ENCODE data around the gene ZMYND8.
"Not testable (repeated sequence)": the region's sequence is repeated elsewhere in the genome, so short reads cannot be mapped to it uniquely, and the experiment has no call there.

The ZMYND8 gene

GRCh38 chr20:47290666-47291430, 65.7 kb downstream of the ZMYND8 start:
- no peak overlapping the region for H3K9ac ChIP-seq (ENCODE audit: low read length)
- H3K4me3 ChIP-seq (ENCODE audit: low read length) = no peak overlapping the region
- no peaks in the 10 kb centered on the region for H3K27me3 ChIP-seq (ENCODE audit: control insufficient read depth, insufficient read depth, low read length)
- H3K27ac ChIP-seq (ENCODE audit: low read depth, low read length) = no peak overlapping the region
- H3K4me1 ChIP-seq (ENCODE audit: control insufficient read depth, insufficient read depth, low read length) = no peaks in the 10 kb centered on the region
- peaks cover 8% of the 10 kb centered on the region for H3K36me3 ChIP-seq (ENCODE audit: control insufficient read depth, insufficient read depth, low read length)

GRCh38 chr20:47290008-47290407, 66.5 kb downstream of the ZMYND8 start:
- Histone ChIP-seq H3K36me3 (ENCODE audit: control insufficient read depth, insufficient read depth, low read length) (peaks cover 9% of the 10 kb centered on the region), H3K27ac (ENCODE audit: low read depth, low read length) (no peak overlapping the region)

GRCh38 chr20:47289096-47289495, 67.4 kb downstream of the ZMYND8 start:
- Histone ChIP-seq H3K36me3 (ENCODE audit: control insufficient read depth, insufficient read depth, low read length) (peaks cover 18% of the 10 kb centered on the region), H3K4me1 (ENCODE audit: control insufficient read depth, insufficient read depth, low read length) (no peaks in the 10 kb centered on the region), H3K27ac (ENCODE audit: low read depth, low read length) (no peak overlapping the region), H3K9ac (ENCODE audit: low read length) (no peak overlapping the region), H3K27me3 (ENCODE audit: control insufficient read depth, insufficient read depth, low read length) (no peaks in the 10 kb centered on the region), H3K4me3 (ENCODE audit: low read length) (no peak overlapping the region)

More at GRCh38 chr20:47290008-47290407, 66.5 kb downstream of the ZMYND8 start:
- H3K4me1 ChIP-seq (ENCODE audit: control insufficient read depth, insufficient read depth, low read length) = no peaks in the 10 kb centered on the region
- H3K9ac ChIP-seq (ENCODE audit: low read length) = no peak overlapping the region
- no peaks in the 10 kb centered on the region for H3K27me3 ChIP-seq (ENCODE audit: control insufficient read depth, insufficient read depth, low read length)
- H3K4me3 ChIP-seq (ENCODE audit: low read length) = no peak overlapping the region

GRCh38 chr20:47288530-47288929, 68.0 kb downstream of the ZMYND8 start:
- H3K27me3 ChIP-seq (ENCODE audit: control insufficient read depth, insufficient read depth, low read length); H3K4me1 ChIP-seq (ENCODE audit: control insufficient read depth, insufficient read depth, low read length); H3K4me3 ChIP-seq (ENCODE audit: low read length); H3K27ac ChIP-seq (ENCODE audit: low read depth, low read length); H3K9ac ChIP-seq (ENCODE audit: low read length): not testable (repeated sequence)
- H3K36me3 ChIP-seq (ENCODE audit: control insufficient read depth, insufficient read depth, low read length) = peaks cover 20% of the 10 kb centered on the region

- Histone ChIP-seq H3K4me3 (ENCODE audit: low read length) (no peak overlapping the region), H3K27ac (ENCODE audit: low read depth, low read length) (no peak overlapping the region), H3K36me3 (ENCODE audit: control insufficient read depth, insufficient read depth, low read length) (peaks cover 24% of the 10 kb centered on the region), H3K27me3 (ENCODE audit: control insufficient read depth, insufficient read depth, low read length) (no peaks in the 10 kb centered on the region), H3K9ac (ENCODE audit: low read length) (no peak overlapping the region), H3K4me1 (ENCODE audit: control insufficient read depth, insufficient read depth, low read length) (no peaks in the 10 kb centered on the region)
Observed at GRCh38 chr20:47287609-47288144, 68.8 kb downstream of the ZMYND8 start.

GRCh38 chr20:47286681-47287080, 69.8 kb downstream of the ZMYND8 start:
- H3K36me3 ChIP-seq (ENCODE audit: control insufficient read depth, insufficient read depth, low read length) = peaks cover 24% of the 10 kb centered on the region

GRCh38 chr20:47285189-47285588, 71.3 kb downstream of the ZMYND8 start:
- no peak overlapping the region for H3K9ac ChIP-seq (ENCODE audit: low read length)
- H3K4me3 ChIP-seq (ENCODE audit: low read length) = no peak overlapping the region
- no peak overlapping the region for H3K27ac ChIP-seq (ENCODE audit: low read depth, low read length)
- no peaks in the 10 kb centered on the region for H3K4me1 ChIP-seq (ENCODE audit: control insufficient read depth, insufficient read depth, low read length)
- peaks cover 24% of the 10 kb centered on the region for H3K36me3 ChIP-seq (ENCODE audit: control insufficient read depth, insufficient read depth, low read length)
- H3K27me3 ChIP-seq (ENCODE audit: control insufficient read depth, insufficient read depth, low read length) = no peaks in the 10 kb centered on the region

More at GRCh38 chr20:47286681-47287080, 69.8 kb downstream of the ZMYND8 start:
- no peak overlapping the region for H3K9ac ChIP-seq (ENCODE audit: low read length)
- no peaks in the 10 kb centered on the region for H3K27me3 ChIP-seq (ENCODE audit: control insufficient read depth, insufficient read depth, low read length)
- H3K27ac ChIP-seq (ENCODE audit: low read depth, low read length) = no peak overlapping the region
- H3K4me1 ChIP-seq (ENCODE audit: control insufficient read depth, insufficient read depth, low read length) = no peaks in the 10 kb centered on the region
- H3K4me3 ChIP-seq (ENCODE audit: low read length) = no peak overlapping the region

GRCh38 chr20:47284373-47284772, 72.1 kb downstream of the ZMYND8 start:
- Histone ChIP-seq H3K27me3 (ENCODE audit: control insufficient read depth, insufficient read depth, low read length) (no peaks in the 10 kb centered on the region), H3K27ac (ENCODE audit: low read depth, low read length) (no peak overlapping the region), H3K36me3 (ENCODE audit: control insufficient read depth, insufficient read depth, low read length) (peaks cover 24% of the 10 kb centered on the region), H3K4me1 (ENCODE audit: control insufficient read depth, insufficient read depth, low read length) (no peaks in the 10 kb centered on the region), H3K4me3 (ENCODE audit: low read length) (no peak overlapping the region), H3K9ac (ENCODE audit: low read length) (no peak overlapping the region)

- Histone ChIP-seq H3K27ac (ENCODE audit: low read depth, low read length) (no peak overlapping the region), H3K4me1 (ENCODE audit: control insufficient read depth, insufficient read depth, low read length) (no peaks in the 10 kb centered on the region), H3K4me3 (ENCODE audit: low read length) (no peak overlapping the region), H3K27me3 (ENCODE audit: control insufficient read depth, insufficient read depth, low read length) (no peaks in the 10 kb centered on the region), H3K9ac (ENCODE audit: low read length) (no peak overlapping the region), H3K36me3 (ENCODE audit: control insufficient read depth, insufficient read depth, low read length) (peaks cover 25% of the 10 kb centered on the region)
Observed at GRCh38 chr20:47283411-47283810, 73.1 kb downstream of the ZMYND8 start.

GRCh38 chr20:47282864-47283263, 73.6 kb downstream of the ZMYND8 start:
- Histone ChIP-seq H3K4me3 (ENCODE audit: low read length) (no peak overlapping the region), H3K36me3 (ENCODE audit: control insufficient read depth, insufficient read depth, low read length) (peaks cover 25% of the 10 kb centered on the region), H3K27ac (ENCODE audit: low read depth, low read length) (no peak overlapping the region), H3K4me1 (ENCODE audit: control insufficient read depth, insufficient read depth, low read length) (no peaks in the 10 kb centered on the region), H3K27me3 (ENCODE audit: control insufficient read depth, insufficient read depth, low read length) (no peaks in the 10 kb centered on the region), H3K9ac (ENCODE audit: low read length) (no peak overlapping the region)

GRCh38 chr20:47281376-47281775, 75.1 kb downstream of the ZMYND8 start:
- Histone ChIP-seq H3K27me3 (ENCODE audit: control insufficient read depth, insufficient read depth, low read length) (no peaks in the 10 kb centered on the region), H3K36me3 (ENCODE audit: control insufficient read depth, insufficient read depth, low read length) (peaks cover 23% of the 10 kb centered on the region), H3K27ac (ENCODE audit: low read depth, low read length) (no peak overlapping the region)

GRCh38 chr20:47280668-47281067, 75.8 kb downstream of the ZMYND8 start:
- H3K27me3 ChIP-seq (ENCODE audit: control insufficient read depth, insufficient read depth, low read length) = no peaks in the 10 kb centered on the region
- peaks cover 4% of the 10 kb centered on the region for H3K4me1 ChIP-seq (ENCODE audit: control insufficient read depth, insufficient read depth, low read length)
- no peak overlapping the region for H3K4me3 ChIP-seq (ENCODE audit: low read length)
- H3K9ac ChIP-seq (ENCODE audit: low read length) = no peak overlapping the region
- H3K27ac ChIP-seq (ENCODE audit: low read depth, low read length) = no peak overlapping the region
- H3K36me3 ChIP-seq (ENCODE audit: control insufficient read depth, insufficient read depth, low read length) = peaks cover 28% of the 10 kb centered on the region

More at GRCh38 chr20:47281376-47281775, 75.1 kb downstream of the ZMYND8 start:
- no peak overlapping the region for H3K9ac ChIP-seq (ENCODE audit: low read length)
- H3K4me1 ChIP-seq (ENCODE audit: control insufficient read depth, insufficient read depth, low read length) = peaks cover 4% of the 10 kb centered on the region
- no peak overlapping the region for H3K4me3 ChIP-seq (ENCODE audit: low read length)

GRCh38 chr20:47280228-47280627, 76.3 kb downstream of the ZMYND8 start:
- Histone ChIP-seq H3K9ac (ENCODE audit: low read length) (no peak overlapping the region), H3K4me3 (ENCODE audit: low read length) (no peak overlapping the region), H3K36me3 (ENCODE audit: control insufficient read depth, insufficient read depth, low read length) (peaks cover 28% of the 10 kb centered on the region), H3K4me1 (ENCODE audit: control insufficient read depth, insufficient read depth, low read length) (peaks cover 4% of the 10 kb centered on the region), H3K27me3 (ENCODE audit: control insufficient read depth, insufficient read depth, low read length) (no peaks in the 10 kb centered on the region), H3K27ac (ENCODE audit: low read depth, low read length) (no peak overlapping the region)

Data from rectal smooth muscle tissue (tissue), 1 donor.